Activated CD4-positive, alpha-beta memory T cell treated with anti-CD3 and anti-CD28 coated beads, Interleukin-2, amount 10 ng/mL, durations not matched to agents 7 days and 5 days (primary cell): Measurements from ENCODE around the gene NENF. TPM values are rescaled to one million over a fixed set of nuclear protein-coding genes. Genes with fewer than 3 reads are reported as not detected.

Experiments
- CTCF ChIA-PET: fragments of 350-600 bp; sonication (Branson Sonifier 250); formaldehyde crosslinking; loops from one replicate; lab custom pipeline; 2021; ENCODE audit warnings: antibody characterized with exemption, inconsistent platforms; lab: Charles Lee
- POLR2A ChIA-PET: fragments of 350-600 bp; sonication (Branson Sonifier 250); formaldehyde crosslinking; loops from one replicate; lab custom pipeline; 2021; ENCODE audit warnings: antibody characterized with exemption; lab: Charles Lee
- DNase-seq: peaks from one replicate; pipeline ENCODE4 v3.0.0-alpha.2; 2020
- H3K27ac Mint-ChIP-seq: one replicate; pipeline ENCODE4 v1.8.0; 2021; ENCODE audit warnings: mild to moderate bottlenecking, mixed read lengths
- H3K27me3 Mint-ChIP-seq: one replicate; pipeline ENCODE4 v1.8.0; 2021; ENCODE audit warnings: mixed read lengths
- H3K36me3 Mint-ChIP-seq: one replicate; pipeline ENCODE4 v1.8.0; 2021; ENCODE audit warnings: low read depth, mixed read lengths
- H3K4me1 Mint-ChIP-seq: one replicate; pipeline ENCODE4 v1.8.0; 2021; ENCODE audit warnings: mixed read lengths
- H3K4me3 Mint-ChIP-seq: one replicate; pipeline ENCODE4 v1.8.0; 2021; ENCODE audit warnings: mild to moderate bottlenecking, mixed read lengths
- H3K9me3 Mint-ChIP-seq: one replicate; pipeline ENCODE4 v1.8.0; 2021; ENCODE audit warnings: mixed read lengths
- total RNA-seq, 2 experiments: library from RNA; stranded (reverse); gene quantifications; one replicate each; pipeline ENCODE4 v1.2.3, GENCODE V29; 2021

Gene NENF
- total RNA-seq, 2 experiments from 2014 or later, result 25.6 to 28.5 TPM

DNA sequence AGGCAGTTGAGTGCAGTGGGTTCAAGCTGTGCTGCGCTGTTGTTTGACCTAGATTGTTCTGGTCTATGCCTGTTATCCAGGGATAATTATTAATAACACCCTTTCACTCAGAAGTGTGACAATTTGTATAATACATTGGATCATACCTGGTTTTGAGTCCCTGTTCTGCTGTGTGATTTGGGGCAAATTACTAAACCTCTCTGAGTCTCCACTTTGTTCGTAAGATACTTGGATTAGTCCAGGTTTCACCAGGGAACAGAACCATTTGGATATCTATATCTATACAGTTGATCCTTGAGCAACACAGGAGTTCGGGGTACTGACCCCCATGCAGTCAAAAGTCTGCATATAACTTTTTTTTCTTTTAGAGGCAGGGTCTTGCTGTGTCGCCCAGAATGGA, 2.3 kb downstream of the NENF start:
- H3K27ac Mint-ChIP-seq, result no peak overlapping the region
- no peaks in the 10 kb centered on the region for H3K9me3 Mint-ChIP-seq
- ChIA-PET CTCF (no interaction called here), POLR2A (no interaction called here)
- H3K36me3 Mint-ChIP-seq, result no peaks in the 10 kb centered on the region
- no peak for DNase-seq
- no peaks in the 10 kb centered on the region for H3K27me3 Mint-ChIP-seq
- peaks cover 23% of the 10 kb centered on the region for H3K4me1 Mint-ChIP-seq
- no peak overlapping the region for H3K4me3 Mint-ChIP-seq

DNA sequence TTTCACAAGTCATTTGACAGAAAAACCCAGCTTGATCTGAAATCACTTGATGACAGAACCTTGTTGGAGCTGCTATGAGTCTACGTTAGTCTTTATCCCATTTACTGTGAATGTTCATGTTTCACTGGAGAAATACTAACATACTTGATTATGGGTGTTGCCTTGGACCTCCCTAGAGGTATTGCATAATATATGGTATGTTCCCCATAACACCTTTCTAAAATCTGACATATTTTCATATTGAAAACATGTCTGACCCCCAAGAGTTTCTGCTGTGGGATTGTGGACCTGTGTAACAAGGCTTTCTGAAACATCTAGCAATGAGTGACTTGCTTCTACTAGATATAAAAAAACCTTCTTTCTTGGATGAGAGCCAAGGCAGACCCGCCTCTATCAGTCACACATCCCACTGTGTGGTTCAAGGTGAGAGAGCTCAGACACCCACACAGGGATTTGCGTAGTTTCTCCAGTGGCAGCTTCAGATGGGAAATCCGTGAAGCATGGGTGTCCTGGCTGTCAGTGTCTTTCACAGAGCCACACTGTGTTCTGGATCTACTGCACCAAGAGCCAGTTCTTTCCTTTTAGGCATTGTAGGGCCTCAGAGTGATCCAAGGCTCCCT, 4.6 kb downstream of the NENF start:
- DNase-seq, result no peak
- no peaks in the 10 kb centered on the region for H3K9me3 Mint-ChIP-seq
- no peak overlapping the region for H3K4me3 Mint-ChIP-seq
- ChIA-PET CTCF (interaction anchor here (1.0 to 3.3 kb wide), 2 partner anchors 18 to 20 kb away, joined by 3 to 9 read pairs; no protein-coding TSS in a partner anchor), POLR2A (no interaction called here)
- no peaks in the 10 kb centered on the region for H3K36me3 Mint-ChIP-seq
- no peaks in the 10 kb centered on the region for H3K27me3 Mint-ChIP-seq
- H3K4me1 Mint-ChIP-seq, result peaks cover 13% of the 10 kb centered on the region
- no peak overlapping the region for H3K27ac Mint-ChIP-seq

DNA sequence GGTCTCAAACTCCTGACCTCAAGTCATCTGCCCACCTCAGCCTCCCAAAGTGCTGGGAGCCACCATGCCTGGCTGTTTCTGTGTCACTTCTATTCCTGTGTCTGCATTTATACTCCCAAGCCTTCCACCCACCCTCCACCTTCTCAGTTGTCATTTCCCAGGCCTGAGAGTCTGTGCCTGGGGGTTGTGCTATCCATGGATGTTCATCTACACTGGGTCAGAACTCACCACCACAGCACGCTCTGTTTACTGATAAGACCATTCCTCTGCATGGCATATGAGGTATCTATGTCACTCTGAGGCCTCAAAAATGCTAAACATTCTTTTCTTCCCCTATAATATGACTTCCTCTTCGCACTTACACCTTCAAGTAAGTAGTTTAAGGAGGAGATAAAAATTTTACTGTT, 6.1 kb downstream of the NENF start:
- CTCF ChIA-PET, result interaction anchor here (1.9 kb wide), 1 partner anchor 18 kb away, joined by 13 read pairs; no protein-coding TSS in a partner anchor
- H3K27ac Mint-ChIP-seq, result no peak overlapping the region
- no peak for DNase-seq
- peaks cover 4% of the 10 kb centered on the region for H3K4me1 Mint-ChIP-seq
- H3K9me3 Mint-ChIP-seq, result no peaks in the 10 kb centered on the region
- no peaks in the 10 kb centered on the region for H3K27me3 Mint-ChIP-seq
- POLR2A ChIA-PET, result no interaction called here
- H3K4me3 Mint-ChIP-seq, result no peak overlapping the region
- no peaks in the 10 kb centered on the region for H3K36me3 Mint-ChIP-seq

DNA sequence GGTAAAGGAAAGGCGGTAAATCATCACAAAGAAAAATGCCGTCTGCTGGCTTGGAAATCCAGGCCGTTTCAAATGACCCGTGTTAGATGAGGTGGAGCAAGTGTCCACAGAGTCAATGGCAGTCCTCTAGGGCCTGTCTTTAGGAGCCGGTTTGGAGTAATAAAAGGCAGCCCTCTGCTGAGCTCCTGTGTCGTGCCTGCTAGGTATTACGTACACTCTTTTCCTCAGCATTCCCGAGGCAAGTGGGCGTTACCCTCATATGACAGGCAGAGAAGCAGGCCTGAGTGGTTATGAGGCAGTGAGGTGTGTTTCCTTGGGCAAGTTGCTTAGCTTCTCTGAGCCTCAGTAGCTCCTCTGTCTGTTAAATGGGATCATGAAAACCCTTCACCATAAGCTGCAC, 7.7 kb downstream of the NENF start:
- Mint-ChIP-seq H3K27me3 (no peaks in the 10 kb centered on the region), H3K9me3 (no peaks in the 10 kb centered on the region), H3K36me3 (peaks cover 2% of the 10 kb centered on the region), H3K4me1 (no peaks in the 10 kb centered on the region), H3K27ac (no peak overlapping the region), H3K4me3 (no peak overlapping the region)
- ChIA-PET POLR2A (no interaction called here), CTCF (interaction anchor here (1.2 to 1.9 kb wide), 2 partner anchors 13 to 16 kb away, joined by 3 to 13 read pairs; no protein-coding TSS in a partner anchor)
- no peak for DNase-seq

DNA sequence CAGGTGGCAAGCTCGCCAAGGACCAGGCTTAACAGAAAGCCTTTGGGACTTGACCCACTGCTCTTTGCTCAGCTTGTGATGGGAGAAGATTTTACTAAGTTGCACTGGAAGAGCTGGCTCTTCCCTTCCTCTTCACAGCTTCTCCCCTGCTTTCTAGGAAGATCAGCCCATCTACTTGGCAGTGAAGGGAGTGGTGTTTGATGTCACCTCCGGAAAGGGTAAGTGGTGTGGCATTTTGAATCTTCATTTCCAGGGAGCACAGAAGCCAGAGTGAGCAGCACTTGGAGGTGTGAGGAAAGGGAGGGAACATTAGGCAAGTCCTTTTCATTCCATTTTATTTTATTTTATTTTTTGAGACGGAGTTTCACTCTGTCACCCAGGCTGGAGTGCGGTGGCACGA, 9.7 kb downstream of the NENF start:
- Mint-ChIP-seq H3K4me3 (no peak overlapping the region), H3K9me3 (no peaks in the 10 kb centered on the region), H3K27ac (no peak overlapping the region), H3K36me3 (peaks cover 2% of the 10 kb centered on the region), H3K4me1 (no peaks in the 10 kb centered on the region), H3K27me3 (no peaks in the 10 kb centered on the region)
- CTCF ChIA-PET, result interaction anchor here (1.6 kb wide), 1 partner anchor 13 kb away, joined by 11 read pairs; no protein-coding TSS in a partner anchor
- POLR2A ChIA-PET, result no interaction called here
- DNase-seq, result no peak

DNA sequence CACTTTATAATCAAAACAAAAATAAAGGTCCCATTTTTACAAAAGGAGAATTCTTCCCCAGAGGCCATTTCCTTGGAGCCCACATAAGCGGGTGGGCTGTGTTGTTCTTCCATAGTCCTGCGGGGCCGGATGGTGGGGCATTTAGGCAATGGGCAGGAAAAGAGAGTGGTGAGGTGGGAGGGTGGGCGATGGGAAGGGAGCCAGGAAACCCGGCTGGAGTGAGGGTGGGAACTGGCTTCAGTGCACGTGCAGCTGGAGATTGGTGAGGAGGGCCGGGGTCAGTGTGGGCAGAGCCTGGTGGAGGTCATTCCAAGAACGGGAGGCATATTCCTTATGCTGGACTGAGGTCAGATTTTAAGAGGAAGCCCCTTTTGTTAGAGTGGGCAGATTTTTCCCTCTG, 13.6 kb downstream of the NENF start:
- no peak overlapping the region for H3K27ac Mint-ChIP-seq
- H3K4me1 Mint-ChIP-seq, result no peaks in the 10 kb centered on the region
- H3K36me3 Mint-ChIP-seq, result peaks cover 2% of the 10 kb centered on the region
- CTCF ChIA-PET, result interaction anchor here (1.6 kb wide), 1 partner anchor 9 kb away, joined by 9 read pairs; no protein-coding TSS in a partner anchor
- H3K27me3 Mint-ChIP-seq, result no peaks in the 10 kb centered on the region
- POLR2A ChIA-PET, result no interaction called here
- H3K4me3 Mint-ChIP-seq, result no peak overlapping the region
- DNase-seq, result no peak
- H3K9me3 Mint-ChIP-seq, result no peaks in the 10 kb centered on the region

DNA sequence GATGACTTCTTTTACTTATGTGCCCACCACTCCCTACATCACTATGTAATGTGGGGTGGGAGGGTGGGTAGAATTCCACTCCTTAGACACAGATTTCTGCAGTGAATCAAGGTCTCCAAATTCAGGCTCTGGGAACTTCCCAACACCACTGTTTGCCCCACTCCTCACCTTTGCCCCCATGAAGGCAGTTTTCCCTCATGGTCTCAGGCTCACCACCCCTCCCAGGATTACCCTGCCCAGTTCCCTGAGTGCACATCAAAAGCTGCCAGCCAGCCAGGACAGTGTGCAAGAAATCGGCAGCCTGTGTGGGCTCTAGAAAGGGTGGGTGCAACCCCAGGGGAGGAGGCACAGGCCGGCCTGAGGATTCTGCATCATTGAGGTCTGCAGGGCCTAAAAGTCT, 14.8 kb downstream of the NENF start:
- H3K27me3 Mint-ChIP-seq, result no peaks in the 10 kb centered on the region
- DNase-seq, result no peak
- H3K9me3 Mint-ChIP-seq, result no peaks in the 10 kb centered on the region
- ChIA-PET POLR2A (no interaction called here), CTCF (interaction anchor here (1.6 kb wide), 1 partner anchor 8 kb away, joined by 9 read pairs; no protein-coding TSS in a partner anchor)
- H3K27ac Mint-ChIP-seq, result no peak overlapping the region
- no peak overlapping the region for H3K4me3 Mint-ChIP-seq
- H3K36me3 Mint-ChIP-seq, result peaks cover 2% of the 10 kb centered on the region
- no peaks in the 10 kb centered on the region for H3K4me1 Mint-ChIP-seq

DNA sequence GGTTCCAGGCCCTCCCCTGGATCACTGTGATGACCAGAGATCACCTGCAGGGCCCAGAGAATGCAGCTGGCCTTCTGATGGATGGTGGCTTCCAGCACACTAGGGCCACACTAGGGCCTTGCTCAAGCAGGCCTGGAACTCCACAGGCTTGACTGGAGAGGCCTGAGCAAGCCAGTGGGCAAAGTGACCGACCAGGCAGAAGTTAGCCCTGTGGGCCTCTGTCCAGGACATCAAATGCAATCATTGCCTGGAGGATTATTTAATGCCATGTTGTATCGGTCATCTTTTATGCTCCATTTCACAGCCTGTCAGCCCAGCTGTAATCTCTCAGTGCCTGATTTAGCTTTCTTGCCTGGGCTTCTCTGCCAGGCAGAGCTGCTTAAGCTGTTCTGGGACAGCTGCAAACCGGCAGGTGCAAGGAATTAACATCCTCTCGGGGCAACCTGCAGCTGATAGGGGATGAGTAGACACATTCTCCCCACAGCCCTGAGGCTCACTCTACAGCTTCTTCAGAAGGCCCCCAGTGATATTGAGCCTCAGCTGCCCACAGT, 17.7 kb downstream of the NENF start:
- H3K27me3 Mint-ChIP-seq, result no peaks in the 10 kb centered on the region
- DNase-seq, result no peak
- ChIA-PET POLR2A (no interaction called here), CTCF (interaction anchor here (1.0 to 1.7 kb wide), 3 partner anchors 9 to 415 kb away, joined by 3 to 7 read pairs (median 3); partner anchors contain the start of genes DTL and INTS7)
- H3K4me3 Mint-ChIP-seq, result no peak overlapping the region
- no peaks in the 10 kb centered on the region for H3K36me3 Mint-ChIP-seq
- no peak overlapping the region for H3K27ac Mint-ChIP-seq
- H3K9me3 Mint-ChIP-seq, result no peaks in the 10 kb centered on the region
- no peaks in the 10 kb centered on the region for H3K4me1 Mint-ChIP-seq

DNA sequence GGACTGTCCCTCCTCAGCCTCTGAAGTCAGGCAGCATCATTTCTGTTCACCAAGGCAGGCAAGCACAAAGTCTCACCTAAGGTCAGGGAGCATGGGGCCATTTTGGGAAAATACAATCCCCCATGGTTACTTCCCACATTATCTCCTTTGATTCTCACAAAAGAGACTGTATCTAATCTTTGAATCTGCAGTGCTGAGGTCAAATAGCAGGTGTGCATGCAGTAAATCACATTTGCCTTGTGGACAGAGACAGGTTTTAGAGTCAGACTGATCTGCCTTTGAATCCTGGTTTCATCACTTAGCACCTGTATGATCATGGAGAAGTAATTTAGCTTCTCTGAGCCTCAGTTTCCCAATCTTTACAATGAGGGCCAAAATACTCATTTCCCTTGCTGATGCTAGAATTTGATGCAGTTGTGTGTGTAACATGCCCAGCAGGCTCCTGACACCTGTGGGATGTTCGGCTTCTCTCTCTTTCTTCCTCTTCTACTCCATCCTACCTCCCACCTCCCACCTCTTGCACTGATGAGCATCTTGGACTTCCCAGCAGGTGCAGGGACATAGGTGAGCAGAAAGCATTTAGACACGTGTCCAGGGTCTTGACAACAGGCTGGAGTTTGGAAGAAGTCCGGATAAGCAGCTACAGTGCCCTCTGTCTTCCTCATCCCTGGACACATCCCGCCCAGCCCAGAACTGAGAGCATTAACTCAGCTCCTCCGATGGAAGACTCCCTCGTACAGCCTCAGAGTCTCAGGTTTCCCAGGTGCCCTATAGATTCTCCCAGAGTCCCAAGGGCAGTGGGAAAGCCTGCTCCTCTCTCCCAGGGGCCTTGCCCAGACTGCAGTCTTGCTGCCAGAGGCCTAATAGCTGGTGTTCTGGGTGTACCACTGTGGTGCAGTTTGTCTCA, 18.9 kb downstream of the NENF start:
- CTCF ChIA-PET, result interaction anchor here (0.6 to 1.7 kb wide), 3 partner anchors 14 to 380 kb away, joined by 4 to 7 read pairs (median 4); no protein-coding TSS in a partner anchor
- DNase-seq, result no peak
- Mint-ChIP-seq H3K9me3 (no peaks in the 10 kb centered on the region), H3K27me3 (no peaks in the 10 kb centered on the region), H3K4me3 (no peak overlapping the region), H3K4me1 (no peaks in the 10 kb centered on the region), H3K36me3 (no peaks in the 10 kb centered on the region), H3K27ac (no peak overlapping the region)
- POLR2A ChIA-PET, result no interaction called here

DNA sequence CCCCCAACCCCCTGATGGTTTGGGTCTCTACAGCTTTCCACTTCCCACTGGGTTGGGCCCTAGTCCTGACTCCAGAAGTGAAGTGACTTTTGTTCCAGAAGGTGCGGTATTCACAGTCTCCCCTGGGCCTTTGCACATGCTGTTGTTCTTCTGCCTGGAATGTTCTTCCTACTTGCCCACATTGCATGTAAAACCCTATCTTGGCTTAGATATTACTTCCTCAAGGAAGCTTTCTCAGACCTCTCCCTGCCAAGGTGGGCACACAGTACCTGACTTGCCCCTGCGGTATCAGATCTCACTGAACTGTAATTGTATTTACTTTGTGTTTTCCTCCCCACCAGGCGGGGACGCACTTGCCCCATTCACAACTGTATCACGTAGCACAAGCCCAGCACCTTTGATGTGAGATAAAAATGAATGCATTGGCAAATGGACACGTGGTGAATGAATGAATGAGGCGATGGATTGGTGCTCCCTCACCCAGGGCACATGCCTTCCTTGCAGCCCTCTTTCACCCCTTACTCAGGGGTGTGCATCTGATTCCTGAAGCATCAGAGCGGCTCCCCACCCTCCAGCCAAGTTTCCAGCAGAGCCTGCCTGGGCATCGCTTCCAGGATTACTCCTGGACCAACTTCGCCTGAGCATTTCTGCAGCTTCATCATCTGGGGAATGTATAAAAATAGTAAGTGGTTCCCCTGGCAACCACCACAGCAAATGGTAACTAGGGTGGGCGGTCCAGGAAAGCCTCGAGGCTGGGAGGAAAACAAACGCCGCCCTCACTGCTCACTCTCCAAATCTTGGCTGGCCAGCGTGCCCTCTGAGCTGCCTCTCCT, 19.8 kb downstream of the NENF start:
- no peak overlapping the region for H3K4me3 Mint-ChIP-seq
- H3K27me3 Mint-ChIP-seq, result no peaks in the 10 kb centered on the region
- no peaks in the 10 kb centered on the region for H3K9me3 Mint-ChIP-seq
- H3K4me1 Mint-ChIP-seq, result no peaks in the 10 kb centered on the region
- POLR2A ChIA-PET, result no interaction called here
- no peak overlapping the region for H3K27ac Mint-ChIP-seq
- CTCF ChIA-PET, result interaction anchor here (0.6 to 1.4 kb wide), 2 partner anchors 24 to 546 kb away, joined by 3 to 4 read pairs; no protein-coding TSS in a partner anchor
- no peaks in the 10 kb centered on the region for H3K36me3 Mint-ChIP-seq
- no peak for DNase-seq

DNA sequence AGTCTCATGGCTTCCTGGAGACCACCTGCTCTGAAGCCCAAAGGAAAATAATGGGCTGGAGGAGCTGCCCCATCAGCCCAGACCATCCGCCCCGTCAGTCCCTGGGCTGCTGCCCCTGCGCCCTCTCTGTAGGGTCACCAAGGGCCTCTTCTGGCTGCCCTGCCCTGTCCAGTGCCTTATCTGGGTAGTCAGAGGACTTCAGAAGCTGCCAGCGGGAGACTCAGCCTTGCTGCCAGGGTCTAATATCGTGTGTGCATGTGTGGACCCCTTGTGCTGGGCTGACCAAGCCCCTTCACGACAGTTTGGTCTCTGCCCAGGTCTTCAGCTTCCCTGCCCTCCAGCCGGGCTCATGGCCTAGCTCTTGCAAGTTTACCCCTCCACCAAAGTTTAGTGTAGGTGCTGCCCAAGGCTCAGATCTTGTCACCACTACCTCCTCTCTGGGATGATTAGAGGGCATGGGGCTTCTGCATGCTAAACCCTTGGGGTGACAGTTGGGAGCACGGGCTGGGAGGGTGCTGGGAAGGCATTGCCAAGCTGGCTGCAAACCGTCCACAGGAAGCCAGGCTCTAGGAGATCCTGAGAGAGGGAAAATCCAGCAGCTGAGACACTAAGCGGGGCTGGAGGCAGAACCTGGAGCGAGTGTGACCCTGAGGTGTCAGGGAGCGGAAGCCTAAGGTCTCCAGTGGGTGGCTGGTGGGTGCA, 20.6 kb downstream of the NENF start:
- Mint-ChIP-seq H3K27me3 (no peaks in the 10 kb centered on the region), H3K9me3 (no peaks in the 10 kb centered on the region), H3K4me1 (peaks cover 2% of the 10 kb centered on the region), H3K27ac (no peak overlapping the region), H3K4me3 (no peak overlapping the region), H3K36me3 (no peaks in the 10 kb centered on the region)
- CTCF ChIA-PET, result interaction anchor here (0.6 kb wide), 1 partner anchor 545 kb away, joined by 3 read pairs; no protein-coding TSS in a partner anchor
- POLR2A ChIA-PET, result no interaction called here
- DNase-seq, result no peak
